Measurements from ENCODE around the gene SDCCAG8. TPM values are rescaled to one million over a fixed set of nuclear protein-coding genes. Genes with fewer than 3 reads are reported as not detected.
A peak's percentile ranks its signal among the peaks of the same experiment; 100 is the strongest.

The SDCCAG8 gene
- total RNA-seq, 1 donor from 2014 or later = 31.6 TPM

DNA sequence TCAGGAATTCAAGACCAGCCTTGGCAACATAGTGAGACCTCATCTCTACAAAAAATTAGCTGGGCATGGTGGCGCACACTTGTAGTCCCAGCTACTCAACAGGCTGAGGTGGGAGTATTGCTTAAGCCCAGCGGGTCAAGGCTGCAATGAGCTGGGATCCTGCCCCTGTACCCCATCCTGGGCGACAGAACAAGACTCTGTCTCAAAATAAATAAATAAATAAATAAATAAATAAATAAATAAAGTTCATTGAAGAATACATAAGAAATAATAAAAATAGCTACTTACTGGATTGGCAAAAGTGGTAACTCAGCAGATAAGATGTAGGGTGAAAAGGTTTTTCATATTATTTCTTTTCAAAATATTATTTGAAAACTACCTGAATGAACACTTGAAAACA, 6.6 kb upstream of the SDCCAG8 start:
- peaks cover 20% of the 10 kb centered on the region for H3K4me1 Mint-ChIP-seq (ENCODE audit: low read depth)
- DNase-seq (ENCODE audit: low spot score, unreplicated experiment) = no peak
- H3K27ac Mint-ChIP-seq = no peak overlapping the region
- TF ChIP-seq, protein P1, sequence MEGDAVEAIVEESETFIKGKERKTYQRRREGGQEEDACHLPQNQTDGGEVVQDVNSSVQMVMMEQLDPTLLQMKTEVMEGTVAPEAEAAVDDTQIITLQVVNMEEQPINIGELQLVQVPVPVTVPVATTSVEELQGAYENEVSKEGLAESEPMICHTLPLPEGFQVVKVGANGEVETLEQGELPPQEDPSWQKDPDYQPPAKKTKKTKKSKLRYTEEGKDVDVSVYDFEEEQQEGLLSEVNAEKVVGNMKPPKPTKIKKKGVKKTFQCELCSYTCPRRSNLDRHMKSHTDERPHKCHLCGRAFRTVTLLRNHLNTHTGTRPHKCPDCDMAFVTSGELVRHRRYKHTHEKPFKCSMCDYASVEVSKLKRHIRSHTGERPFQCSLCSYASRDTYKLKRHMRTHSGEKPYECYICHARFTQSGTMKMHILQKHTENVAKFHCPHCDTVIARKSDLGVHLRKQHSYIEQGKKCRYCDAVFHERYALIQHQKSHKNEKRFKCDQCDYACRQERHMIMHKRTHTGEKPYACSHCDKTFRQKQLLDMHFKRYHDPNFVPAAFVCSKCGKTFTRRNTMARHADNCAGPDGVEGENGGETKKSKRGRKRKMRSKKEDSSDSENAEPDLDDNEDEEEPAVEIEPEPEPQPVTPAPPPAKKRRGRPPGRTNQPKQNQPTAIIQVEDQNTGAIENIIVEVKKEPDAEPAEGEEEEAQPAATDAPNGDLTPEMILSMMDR (IDR thresholded peaks at IDR 0.05; ENCODE audit: unreplicated experiment) = no peak
- no peaks in the 10 kb centered on the region for H3K27me3 Mint-ChIP-seq
- H3K4me3 Mint-ChIP-seq (ENCODE audit: low read depth) = no peak overlapping the region
- no peaks in the 10 kb centered on the region for H3K9me3 Mint-ChIP-seq (ENCODE audit: low read depth)
- H3K36me3 Mint-ChIP-seq (ENCODE audit: insufficient read depth) = peaks cover under 1% of the 10 kb centered on the region

DNA sequence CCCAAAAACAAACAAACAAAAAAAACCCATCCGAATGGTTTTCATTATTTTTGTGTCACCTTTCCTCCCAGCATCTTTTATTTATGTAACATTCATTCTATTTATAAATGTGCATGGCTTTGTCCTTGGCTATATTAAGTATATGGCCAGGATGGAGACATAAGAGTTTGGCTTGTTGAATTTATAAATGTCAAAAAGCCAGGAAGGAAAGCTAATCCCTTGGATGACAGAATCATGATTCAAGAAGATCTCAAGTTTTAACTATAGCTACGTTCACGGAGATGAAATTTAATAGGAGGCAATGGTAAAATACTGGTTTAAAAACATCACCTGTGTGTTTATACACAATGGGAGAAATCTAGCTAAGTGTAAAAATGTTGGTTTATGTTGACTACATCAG, 5.7 kb upstream of the SDCCAG8 start:
- H3K27ac Mint-ChIP-seq = no peak overlapping the region
- H3K36me3 Mint-ChIP-seq (ENCODE audit: insufficient read depth) = no peaks in the 10 kb centered on the region
- DNase-seq (ENCODE audit: low spot score, unreplicated experiment) = no peak
- no peaks in the 10 kb centered on the region for H3K27me3 Mint-ChIP-seq
- no peaks in the 10 kb centered on the region for H3K9me3 Mint-ChIP-seq (ENCODE audit: low read depth)
- H3K4me3 Mint-ChIP-seq (ENCODE audit: low read depth) = no peak overlapping the region
- TF ChIP-seq, protein P1 (IDR thresholded peaks at IDR 0.05; ENCODE audit: unreplicated experiment) = no peak
- H3K4me1 Mint-ChIP-seq (ENCODE audit: low read depth) = peaks cover 20% of the 10 kb centered on the region

DNA sequence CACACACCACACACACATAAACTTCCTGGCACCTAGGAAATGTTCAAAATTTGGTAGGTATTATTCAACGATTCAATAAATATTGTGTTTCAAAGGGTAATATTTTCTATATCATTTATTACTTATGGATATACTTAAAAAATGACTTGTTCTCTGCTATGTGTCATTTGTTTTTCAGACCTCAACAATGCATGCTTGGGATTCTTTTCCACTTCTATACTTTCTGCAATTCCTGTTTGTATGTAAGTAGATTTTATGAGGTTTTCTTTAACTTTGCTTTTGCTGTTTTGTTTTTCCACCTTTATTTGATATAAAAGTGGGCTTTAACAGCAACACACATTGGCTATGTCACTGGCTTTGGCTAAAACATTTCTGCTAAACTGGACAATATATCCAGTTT, 4.3 kb upstream of the SDCCAG8 start:
- Mint-ChIP-seq H3K36me3 (ENCODE audit: insufficient read depth) (no peaks in the 10 kb centered on the region), H3K4me3 (ENCODE audit: low read depth) (no peak overlapping the region), H3K27me3 (no peaks in the 10 kb centered on the region), H3K9me3 (ENCODE audit: low read depth) (no peaks in the 10 kb centered on the region), H3K4me1 (ENCODE audit: low read depth) (peaks cover 21% of the 10 kb centered on the region), H3K27ac (no peak overlapping the region)
- TF ChIP-seq, protein P1 (IDR thresholded peaks at IDR 0.05; ENCODE audit: unreplicated experiment) = no peak
- DNase-seq (ENCODE audit: low spot score, unreplicated experiment) = no peak

DNA sequence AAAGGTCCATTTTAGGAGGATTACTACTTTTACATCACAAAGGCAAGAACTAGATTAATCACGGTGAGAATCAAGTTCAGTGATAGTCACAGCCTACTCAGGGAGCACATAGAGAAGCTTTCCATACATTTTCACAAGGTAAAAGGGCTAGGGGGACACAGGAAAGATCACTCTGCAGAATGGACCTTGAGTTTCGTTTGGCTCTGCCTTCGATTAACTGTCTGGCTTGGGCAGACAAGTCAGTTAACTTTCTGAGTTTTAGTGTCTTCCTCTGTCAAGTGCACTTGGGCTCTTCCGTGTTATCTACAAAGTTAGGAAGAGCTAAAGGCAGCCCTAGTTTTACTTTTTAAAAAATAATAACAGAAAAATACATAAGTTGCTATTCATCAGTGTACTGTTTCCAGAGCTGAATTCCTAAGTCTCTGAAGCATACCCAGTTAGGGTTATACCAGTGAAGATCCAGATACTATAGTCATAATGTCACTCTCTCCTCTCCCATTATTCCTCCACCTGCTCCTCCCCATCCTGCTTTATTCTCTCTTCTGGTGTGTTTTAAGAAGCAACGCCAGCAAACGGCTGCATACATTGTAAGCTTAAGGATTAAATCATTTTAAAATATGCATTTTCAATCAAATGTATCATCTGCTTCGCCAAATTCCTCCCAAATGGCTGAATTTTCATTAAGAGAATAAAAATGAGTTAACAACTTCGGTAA, 2.5 kb upstream of the SDCCAG8 start:
- no peak for DNase-seq (ENCODE audit: low spot score, unreplicated experiment)
- no peaks in the 10 kb centered on the region for H3K36me3 Mint-ChIP-seq (ENCODE audit: insufficient read depth)
- peaks cover 25% of the 10 kb centered on the region for H3K4me1 Mint-ChIP-seq (ENCODE audit: low read depth)
- TF ChIP-seq, protein P1 (IDR thresholded peaks at IDR 0.05; ENCODE audit: unreplicated experiment) = no peak
- H3K4me3 Mint-ChIP-seq (ENCODE audit: low read depth) = peak overlapping the region; percentile 97
- H3K27ac Mint-ChIP-seq = peak overlapping the region; percentile 90
- no peaks in the 10 kb centered on the region for H3K9me3 Mint-ChIP-seq (ENCODE audit: low read depth)
- no peaks in the 10 kb centered on the region for H3K27me3 Mint-ChIP-seq

DNA sequence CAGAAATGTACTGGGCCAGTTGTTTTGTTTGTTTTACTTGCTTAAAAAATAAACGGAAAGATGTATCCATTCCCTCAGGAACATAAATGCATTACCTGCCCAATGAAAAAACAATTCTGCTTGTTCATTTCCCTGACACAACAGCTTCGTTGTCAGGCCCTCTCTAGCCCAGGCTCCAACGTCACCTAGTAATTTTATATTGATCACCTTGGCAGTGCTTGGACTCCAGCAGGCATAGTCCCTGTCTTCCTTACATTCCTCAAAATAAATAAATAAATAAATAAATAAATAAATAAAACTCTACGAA, 2.0 kb upstream of the SDCCAG8 start:
- DNase-seq (ENCODE audit: low spot score, unreplicated experiment) = no peak
- Mint-ChIP-seq H3K4me3 (ENCODE audit: low read depth) (peak overlapping the region; percentile 97), H3K27me3 (no peaks in the 10 kb centered on the region), H3K9me3 (ENCODE audit: low read depth) (no peaks in the 10 kb centered on the region), H3K27ac (peak overlapping the region; percentile 90), H3K4me1 (ENCODE audit: low read depth) (peaks cover 24% of the 10 kb centered on the region), H3K36me3 (ENCODE audit: insufficient read depth) (no peaks in the 10 kb centered on the region)
- TF ChIP-seq, protein P1 (IDR thresholded peaks at IDR 0.05; ENCODE audit: unreplicated experiment) = no peak
